GM19397 (cell line): ENCODE measurements around the gene LRRC72.
"Not testable (repeated sequence)": the region's sequence is repeated elsewhere in the genome, so short reads cannot be mapped to it uniquely, and the experiment has no call there.

Experiments used
- ATAC-seq: cut with Tn5 transposase; IDR thresholded peaks from one replicate; pipeline ENCODE4 v1.9.1; 2021; ENCODE audit warnings: mild to moderate bottlenecking, moderate library complexity; ENCODE audit not compliant: unreplicated experiment

The LRRC72 gene

GRCh38 chr7:16526742-16527540 is at the start of gene LRRC72:
Gene LRRC72, plus strand, starts transcription at chr7:16526825. Its CDS starts 128 bp downstream, at chr7:16526953.
- ATAC-seq, result no peak

- ATAC-seq, result no peak
Measured at GRCh38 chr7:16479161-16479560, 47.5 kb upstream of the LRRC72 start.

- no peak for ATAC-seq
Measured at GRCh38 chr7:16479591-16479990, 47.0 kb upstream of the LRRC72 start.

GRCh38 chr7:16484453-16485158 is 42.0 kb upstream of the LRRC72 start:
- ATAC-seq, result no peak

GRCh38 chr7:16491148-16491547 is 35.5 kb upstream of the LRRC72 start:
- ATAC-seq, result no peak

GRCh38 chr7:16492513-16493062 is 34.0 kb upstream of the LRRC72 start:
- no peak for ATAC-seq

- no peak for ATAC-seq
Measured at GRCh38 chr7:16493266-16493665, 33.4 kb upstream of the LRRC72 start.

- no peak for ATAC-seq
Measured at GRCh38 chr7:16494551-16494950, 32.1 kb upstream of the LRRC72 start.

- ATAC-seq, result no peak
Measured at GRCh38 chr7:16494955-16495719, 31.5 kb upstream of the LRRC72 start.

GRCh38 chr7:16498122-16498521 is 28.5 kb upstream of the LRRC72 start:
- ATAC-seq, result no peak

- no peak for ATAC-seq
Measured at GRCh38 chr7:16502303-16502702, 24.3 kb upstream of the LRRC72 start.

- ATAC-seq, result no peak
Measured at GRCh38 chr7:16504019-16504418, 22.6 kb upstream of the LRRC72 start.

GRCh38 chr7:16506422-16506821 is 20.2 kb upstream of the LRRC72 start:
- not testable (repeated sequence) for ATAC-seq

- no peak for ATAC-seq
Measured at GRCh38 chr7:16509829-16510228, 16.8 kb upstream of the LRRC72 start.

GRCh38 chr7:16511314-16511713 is 15.3 kb upstream of the LRRC72 start:
- ATAC-seq, result no peak

GRCh38 chr7:16512097-16512496 is 14.5 kb upstream of the LRRC72 start:
- no peak for ATAC-seq

- ATAC-seq, result no peak
Measured at GRCh38 chr7:16514271-16514670, 12.4 kb upstream of the LRRC72 start.

GRCh38 chr7:16514729-16515128 is 11.9 kb upstream of the LRRC72 start:
- no peak for ATAC-seq

- ATAC-seq, result no peak
Measured at GRCh38 chr7:16515785-16516685, 10.6 kb upstream of the LRRC72 start.

GRCh38 chr7:16519985-16520384 is 6.6 kb upstream of the LRRC72 start:
- ATAC-seq, result not testable (repeated sequence)
